Fibroblast of pulmonary artery (primary cell): ENCODE measurements around the gene TTBK2.
A peak's percentile ranks its signal among the peaks of the same experiment; 100 is the strongest.

ENCODE experiments used
- DNase-seq: peaks from one replicate; pipeline ENCODE4 v3.0.0-alpha.2; 2010; ENCODE audit warnings: low read depth
- H3K4me3 ChIP-seq: replicated peaks from 2 replicates; pipeline ENCODE4 v1.5.1; 2011; ENCODE audit warnings: low read depth, mild to moderate bottlenecking, control low read depth, low read length, moderate library complexity
- TF ChIP-seq, protein P1 (sequence below): IDR thresholded peaks from 2 replicates; pipeline ENCODE4 v1.5.1; 2011; ENCODE audit warnings: mild to moderate bottlenecking, control low read depth, low read length, inconsistent platforms; ENCODE audit errors: missing control alignments

Gene TTBK2

DNA sequence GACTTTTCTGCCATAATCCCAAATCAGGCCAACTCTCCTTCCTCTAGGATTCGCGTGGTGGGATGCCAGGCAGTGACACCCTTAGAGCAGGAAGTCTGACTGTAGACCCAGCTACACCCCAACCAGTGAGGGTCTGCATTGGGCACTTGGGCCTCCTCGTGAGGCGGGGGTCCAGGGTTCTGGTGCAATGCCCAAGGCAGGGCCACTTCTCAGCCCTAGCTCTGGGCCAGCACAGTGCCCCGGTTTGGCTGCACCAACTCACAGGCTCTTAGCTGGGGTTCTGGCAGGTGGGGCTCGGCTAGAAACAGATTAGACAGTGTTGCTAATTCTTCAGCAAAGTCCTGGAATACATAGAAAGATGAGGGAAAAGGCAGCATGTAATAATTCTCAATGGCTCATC lies 196.3 kb downstream of the TTBK2 start:
- DNase-seq, result no peak
- TF ChIP-seq, protein P1, sequence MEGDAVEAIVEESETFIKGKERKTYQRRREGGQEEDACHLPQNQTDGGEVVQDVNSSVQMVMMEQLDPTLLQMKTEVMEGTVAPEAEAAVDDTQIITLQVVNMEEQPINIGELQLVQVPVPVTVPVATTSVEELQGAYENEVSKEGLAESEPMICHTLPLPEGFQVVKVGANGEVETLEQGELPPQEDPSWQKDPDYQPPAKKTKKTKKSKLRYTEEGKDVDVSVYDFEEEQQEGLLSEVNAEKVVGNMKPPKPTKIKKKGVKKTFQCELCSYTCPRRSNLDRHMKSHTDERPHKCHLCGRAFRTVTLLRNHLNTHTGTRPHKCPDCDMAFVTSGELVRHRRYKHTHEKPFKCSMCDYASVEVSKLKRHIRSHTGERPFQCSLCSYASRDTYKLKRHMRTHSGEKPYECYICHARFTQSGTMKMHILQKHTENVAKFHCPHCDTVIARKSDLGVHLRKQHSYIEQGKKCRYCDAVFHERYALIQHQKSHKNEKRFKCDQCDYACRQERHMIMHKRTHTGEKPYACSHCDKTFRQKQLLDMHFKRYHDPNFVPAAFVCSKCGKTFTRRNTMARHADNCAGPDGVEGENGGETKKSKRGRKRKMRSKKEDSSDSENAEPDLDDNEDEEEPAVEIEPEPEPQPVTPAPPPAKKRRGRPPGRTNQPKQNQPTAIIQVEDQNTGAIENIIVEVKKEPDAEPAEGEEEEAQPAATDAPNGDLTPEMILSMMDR, result no peak
- H3K4me3 ChIP-seq, result no peak overlapping the region

DNA sequence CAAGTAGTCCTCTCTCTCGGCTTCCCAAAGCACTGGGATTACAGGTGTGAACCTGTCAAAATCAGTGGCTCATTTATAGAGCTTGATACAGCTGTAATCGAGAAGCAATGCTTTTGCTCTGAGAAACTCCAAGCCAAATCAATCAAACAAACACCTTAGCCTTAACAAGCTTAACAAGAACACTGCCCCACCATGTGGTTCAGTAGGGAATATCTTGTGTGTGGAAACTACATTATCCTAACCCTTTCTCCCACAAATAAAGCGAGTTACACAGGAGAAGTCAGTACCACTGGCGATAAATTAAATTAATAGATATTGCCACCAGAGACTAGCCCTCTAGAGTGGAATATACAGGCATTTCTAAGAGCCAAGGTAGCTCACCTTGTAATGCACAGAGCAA lies 197.5 kb downstream of the TTBK2 start:
- no peak overlapping the region for H3K4me3 ChIP-seq
- TF ChIP-seq, protein P1, result peak; percentile 11
- no peak for DNase-seq

DNA sequence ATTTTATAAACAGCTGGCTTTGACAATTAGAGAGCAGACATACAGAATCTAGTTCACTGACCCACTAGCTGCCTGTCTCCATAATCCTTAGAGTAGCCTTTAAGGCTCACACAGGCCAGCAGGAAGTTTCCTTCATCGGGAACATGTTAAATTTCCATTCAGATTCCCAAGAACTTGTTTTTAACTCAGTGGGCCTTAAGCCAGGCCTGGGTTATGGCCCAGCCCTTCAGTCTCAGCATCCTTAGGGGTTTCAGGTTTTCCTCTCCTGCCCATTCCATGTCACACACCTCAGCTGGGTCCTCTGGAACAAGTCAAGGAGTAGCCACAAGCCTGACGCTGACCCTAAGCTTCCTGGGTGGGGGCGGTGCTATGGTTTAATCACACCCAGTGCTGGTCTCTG lies 198.7 kb downstream of the TTBK2 start:
- H3K4me3 ChIP-seq, result no peak overlapping the region
- TF ChIP-seq, protein P1, result no peak
- DNase-seq, result no peak

DNA sequence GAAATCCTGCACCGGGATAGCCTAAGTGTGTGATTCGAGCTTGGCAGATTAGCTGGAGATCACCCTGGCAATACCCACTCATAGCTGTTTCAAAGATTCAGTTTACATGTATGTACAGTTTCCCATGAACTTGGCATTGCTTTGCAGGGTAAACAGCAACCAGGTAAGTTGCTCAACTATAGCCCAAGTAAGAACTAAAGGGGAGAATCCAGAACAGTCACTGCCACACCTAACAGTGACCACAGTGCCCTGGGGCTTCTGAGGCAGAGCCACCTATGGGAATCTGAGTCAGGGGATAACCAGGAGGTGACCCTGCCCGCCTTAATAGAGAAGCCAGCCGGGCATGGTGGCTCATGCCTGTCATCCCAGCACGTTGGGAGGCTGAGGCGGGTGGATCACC lies 199.6 kb downstream of the TTBK2 start:
- DNase-seq, result no peak
- TF ChIP-seq, protein P1, result no peak
- no peak overlapping the region for H3K4me3 ChIP-seq

DNA sequence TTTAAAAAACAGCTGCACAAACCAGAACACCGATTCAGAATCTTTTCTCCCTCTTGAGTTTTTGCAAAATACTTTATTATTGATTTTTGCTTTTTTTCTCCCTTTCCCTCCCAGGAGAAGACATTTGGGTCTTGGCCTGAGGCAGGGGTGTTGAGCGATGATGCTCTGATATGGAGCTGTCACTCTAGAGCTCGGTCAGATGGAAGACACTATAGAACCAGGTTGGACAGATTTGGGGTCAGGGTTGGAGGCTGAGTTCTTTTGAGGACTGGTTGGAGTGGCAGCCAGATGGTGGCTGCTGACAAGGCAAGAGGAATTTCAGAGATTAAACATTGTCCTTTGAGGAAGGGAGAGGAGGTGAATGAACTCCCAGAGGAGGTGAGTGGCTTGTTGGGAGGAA lies 200.5 kb downstream of the TTBK2 start:
- no peak for DNase-seq
- TF ChIP-seq, protein P1, result no peak
- no peak overlapping the region for H3K4me3 ChIP-seq

DNA sequence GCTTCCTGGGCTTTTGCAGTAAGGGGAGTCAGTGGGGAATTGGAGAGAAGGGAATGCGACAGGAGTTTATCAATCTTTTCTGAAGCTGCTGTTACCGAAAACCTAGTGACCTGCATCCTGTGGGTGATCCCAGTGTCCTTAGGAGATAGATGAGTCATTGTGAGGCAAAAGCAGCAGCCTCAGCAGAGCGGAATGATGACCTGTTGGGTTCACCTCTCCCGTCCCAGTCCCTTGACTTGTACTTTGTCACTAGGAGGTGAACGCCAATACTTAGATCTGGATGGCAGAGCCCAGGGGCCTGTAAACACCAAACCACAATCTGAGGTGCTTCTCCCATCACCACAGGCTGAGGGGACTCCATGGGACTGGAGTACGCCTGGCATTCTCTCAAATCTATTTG lies 201.5 kb downstream of the TTBK2 start:
- DNase-seq, result no peak
- TF ChIP-seq, protein P1, result no peak
- no peak overlapping the region for H3K4me3 ChIP-seq

DNA sequence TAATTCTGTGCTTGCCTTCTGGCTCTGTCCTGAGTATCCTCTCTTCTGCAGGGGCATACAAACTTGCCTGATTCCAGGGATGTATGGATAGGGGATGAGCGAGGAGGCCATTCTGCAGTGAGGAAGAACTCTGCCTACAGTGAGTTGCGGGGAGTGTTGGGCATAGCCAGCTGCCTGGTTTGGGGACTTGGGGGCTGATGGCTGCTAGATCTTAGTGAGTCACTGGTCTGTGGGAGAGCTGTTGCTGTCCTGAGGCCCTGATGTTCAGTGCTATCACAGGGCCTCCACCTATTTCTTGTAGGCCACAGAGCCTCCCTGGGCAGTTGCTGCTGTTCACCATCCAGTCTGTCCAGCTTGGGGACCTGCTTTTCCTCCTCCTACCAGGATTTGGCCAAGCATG lies 204.0 kb downstream of the TTBK2 start:
- DNase-seq, result no peak
- no peak overlapping the region for H3K4me3 ChIP-seq
- TF ChIP-seq, protein P1, result no peak
